Fibroblast of mammary gland (primary cell): ENCODE data around the gene OLIG2.
A peak's percentile ranks its signal among the peaks of the same experiment; 100 is the strongest.

Experiments used
- DNase-seq: peaks from one replicate; pipeline ENCODE4 v3.0.0-alpha.2; 2010; ENCODE audit warnings: low read depth
- H3K4me3 ChIP-seq: 2 replicates; pipeline ENCODE4 v1.5.1; 2011; ENCODE audit warnings: low read depth, mild to moderate bottlenecking, low read length, moderate library complexity; ENCODE audit not compliant: control insufficient read depth
- TF ChIP-seq, protein P1 (sequence below): conservative IDR thresholded peaks from 2 replicates; pipeline ENCODE4 v1.5.1; 2011; ENCODE audit warnings: low read depth, low read length, inconsistent platforms; ENCODE audit not compliant: control insufficient read depth, insufficient read depth

The OLIG2 gene

DNA sequence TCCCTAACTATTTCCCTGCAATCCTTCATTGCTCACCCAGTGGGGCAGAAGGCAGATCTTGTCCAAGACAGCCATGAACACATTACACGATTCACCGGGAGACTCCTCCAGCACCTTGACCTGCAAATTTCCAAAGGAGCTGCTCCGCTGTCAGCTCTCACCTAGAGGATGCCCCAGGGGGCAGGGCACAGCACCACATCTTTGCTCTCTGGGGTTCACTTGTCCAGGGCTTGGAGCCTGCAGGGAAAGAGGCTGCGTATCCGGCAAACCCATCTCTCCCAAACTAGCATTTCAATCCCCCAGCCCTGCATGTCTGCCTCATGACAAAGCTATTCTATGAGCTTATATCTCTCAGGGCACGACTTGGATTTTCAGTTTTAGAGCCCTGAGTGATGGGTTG is 35.1 kb upstream of the OLIG2 start:
- TF ChIP-seq, protein P1, sequence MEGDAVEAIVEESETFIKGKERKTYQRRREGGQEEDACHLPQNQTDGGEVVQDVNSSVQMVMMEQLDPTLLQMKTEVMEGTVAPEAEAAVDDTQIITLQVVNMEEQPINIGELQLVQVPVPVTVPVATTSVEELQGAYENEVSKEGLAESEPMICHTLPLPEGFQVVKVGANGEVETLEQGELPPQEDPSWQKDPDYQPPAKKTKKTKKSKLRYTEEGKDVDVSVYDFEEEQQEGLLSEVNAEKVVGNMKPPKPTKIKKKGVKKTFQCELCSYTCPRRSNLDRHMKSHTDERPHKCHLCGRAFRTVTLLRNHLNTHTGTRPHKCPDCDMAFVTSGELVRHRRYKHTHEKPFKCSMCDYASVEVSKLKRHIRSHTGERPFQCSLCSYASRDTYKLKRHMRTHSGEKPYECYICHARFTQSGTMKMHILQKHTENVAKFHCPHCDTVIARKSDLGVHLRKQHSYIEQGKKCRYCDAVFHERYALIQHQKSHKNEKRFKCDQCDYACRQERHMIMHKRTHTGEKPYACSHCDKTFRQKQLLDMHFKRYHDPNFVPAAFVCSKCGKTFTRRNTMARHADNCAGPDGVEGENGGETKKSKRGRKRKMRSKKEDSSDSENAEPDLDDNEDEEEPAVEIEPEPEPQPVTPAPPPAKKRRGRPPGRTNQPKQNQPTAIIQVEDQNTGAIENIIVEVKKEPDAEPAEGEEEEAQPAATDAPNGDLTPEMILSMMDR = no peak
- no peak overlapping the region for H3K4me3 ChIP-seq
- DNase-seq = no peak

DNA sequence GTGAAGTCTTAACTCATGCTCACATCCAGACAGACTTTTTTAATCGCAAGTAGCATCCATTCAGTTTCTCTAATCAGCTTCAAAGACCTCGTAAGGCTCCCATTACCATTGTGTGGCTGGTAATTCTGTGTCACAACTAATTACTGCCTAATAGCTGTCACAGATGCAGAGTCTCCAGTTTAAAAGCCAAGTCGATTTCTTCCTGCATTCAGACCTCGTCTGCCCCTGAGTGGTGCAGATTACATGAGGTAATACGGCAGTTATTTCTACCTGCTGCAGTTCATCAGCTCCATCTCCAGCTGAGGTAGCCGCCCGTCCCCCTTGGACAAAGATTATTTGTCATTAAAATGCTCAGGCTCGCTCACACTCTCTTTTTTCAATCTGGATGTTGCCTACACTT is 34.4 kb upstream of the OLIG2 start:
- TF ChIP-seq, protein P1 = no peak
- DNase-seq = no peak
- no peak overlapping the region for H3K4me3 ChIP-seq

DNA sequence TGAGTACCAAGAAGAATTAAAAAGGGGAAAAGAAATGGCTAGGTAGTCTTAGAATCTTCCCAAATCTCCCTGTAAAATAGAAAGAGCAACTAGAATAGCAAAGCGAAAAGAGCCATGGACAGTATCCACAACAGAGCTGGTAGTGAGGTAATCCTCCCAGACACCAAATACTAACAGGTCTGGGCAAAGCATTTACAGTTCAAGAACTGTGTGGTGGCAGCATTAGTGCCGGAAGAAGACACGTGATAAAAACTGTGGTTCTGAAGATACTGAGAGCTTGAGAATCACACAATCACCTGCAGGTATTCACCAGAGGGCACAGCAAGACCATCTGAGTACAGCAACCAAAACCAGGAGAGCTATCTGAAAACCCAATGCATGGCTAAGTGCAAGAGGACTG is 31.8 kb upstream of the OLIG2 start:
- TF ChIP-seq, protein P1 = no peak
- no peak overlapping the region for H3K4me3 ChIP-seq
- no peak for DNase-seq

DNA sequence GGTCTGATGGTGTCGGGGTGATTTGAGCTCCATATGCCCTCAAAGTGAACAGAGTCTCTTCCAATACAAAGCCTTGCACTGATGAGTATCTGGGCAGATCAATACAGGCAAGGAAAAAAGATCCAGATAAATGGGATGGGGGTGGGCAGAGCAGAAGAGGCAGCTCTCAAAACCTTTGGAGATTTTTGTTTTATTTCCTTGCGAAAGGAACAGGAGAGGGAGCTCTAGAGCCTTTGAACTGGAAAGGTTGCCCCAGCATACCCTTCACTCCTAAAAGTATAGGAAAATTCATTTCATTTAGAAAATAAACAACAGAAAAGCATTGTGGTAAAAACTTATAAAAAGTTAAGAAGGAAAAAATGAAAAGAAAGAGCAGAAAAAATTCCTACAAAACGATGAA is 31.4 kb upstream of the OLIG2 start:
- TF ChIP-seq, protein P1 = peak; percentile 54
- no peak overlapping the region for H3K4me3 ChIP-seq
- DNase-seq = peak; percentile 35

DNA sequence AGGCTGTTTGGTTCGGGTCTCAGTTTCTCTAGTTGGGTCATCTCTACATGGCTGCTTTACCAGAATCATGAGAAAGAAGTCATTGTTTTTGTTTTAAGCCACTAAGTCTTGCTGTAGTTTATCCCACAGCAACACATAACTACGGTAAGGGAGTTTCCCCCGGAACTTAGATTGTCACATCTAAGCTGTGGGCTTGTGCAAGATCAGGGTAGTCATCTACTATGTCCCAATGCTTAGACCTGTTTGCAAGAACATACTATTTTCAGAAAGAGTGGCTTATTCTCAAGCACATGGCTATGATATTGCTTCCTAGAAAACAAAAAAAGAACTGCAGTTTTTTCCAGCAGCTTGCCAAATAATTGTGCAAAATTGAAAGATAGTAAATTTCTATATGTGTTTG is 18.0 kb upstream of the OLIG2 start:
- no peak overlapping the region for H3K4me3 ChIP-seq
- DNase-seq = peak; percentile 20
- TF ChIP-seq, protein P1 = no peak

DNA sequence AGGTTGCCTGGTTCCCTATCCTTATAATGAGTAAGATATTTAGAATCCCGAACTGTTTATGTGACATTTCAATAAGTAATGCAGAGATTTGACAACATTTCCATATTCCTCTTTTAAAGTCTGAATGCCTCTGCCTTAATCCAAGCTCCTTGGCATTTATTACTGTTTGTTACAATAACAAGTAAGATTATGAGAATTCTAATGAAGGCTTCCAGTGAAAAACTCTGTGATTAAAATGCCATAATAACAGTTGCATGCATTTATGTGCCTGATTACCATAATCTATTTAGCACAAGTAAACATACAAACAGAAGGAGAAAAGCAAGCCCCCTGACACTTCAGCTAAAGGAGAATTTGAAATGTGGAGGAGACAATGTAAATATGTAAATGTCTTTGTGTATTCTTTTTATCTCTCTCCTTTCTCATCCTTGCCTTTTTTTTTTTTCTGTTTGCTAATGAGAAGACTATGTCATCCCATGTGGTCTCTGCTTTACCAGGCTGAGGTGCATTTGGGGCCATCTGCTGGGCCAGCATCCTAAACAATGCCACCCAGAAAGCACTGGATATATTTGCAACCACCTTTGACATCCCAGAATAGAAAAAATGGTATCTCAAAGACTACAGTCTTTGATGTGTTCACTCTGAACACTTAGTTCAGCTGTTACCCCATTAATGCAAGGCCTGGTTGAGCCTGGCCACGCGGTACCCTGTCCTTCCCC is 17.2 kb upstream of the OLIG2 start:
- no peak for DNase-seq
- H3K4me3 ChIP-seq = no peak overlapping the region
- TF ChIP-seq, protein P1 = no peak

DNA sequence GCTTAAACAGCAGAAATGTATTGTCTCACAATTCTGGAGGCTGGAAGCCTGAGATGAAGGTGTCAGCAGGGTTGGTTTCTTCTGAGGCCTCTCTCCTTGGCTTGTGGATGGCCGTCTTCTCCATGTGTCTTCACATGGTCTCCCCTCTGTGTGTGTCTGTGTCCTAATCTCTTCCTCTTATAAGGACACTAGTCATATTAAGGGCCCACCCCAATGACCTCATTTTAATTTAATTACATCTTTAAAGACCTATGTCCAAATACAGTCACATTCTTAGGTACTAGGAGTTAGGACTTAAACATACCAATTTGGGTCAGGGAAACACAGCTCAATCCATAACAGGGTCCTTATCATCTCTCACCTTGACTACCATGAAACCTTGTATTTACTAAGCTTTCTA is 14.8 kb upstream of the OLIG2 start:
- TF ChIP-seq, protein P1 = no peak
- no peak overlapping the region for H3K4me3 ChIP-seq
- DNase-seq = no peak
